ENCODE measurements around the gene PRDM16. TPM values are rescaled to one million over a fixed set of nuclear protein-coding genes. Genes with fewer than 3 reads are reported as not detected.

PRDM16 gene
- total RNA-seq, 1 experiment from 2014 or later: 6.1 TPM

DNA sequence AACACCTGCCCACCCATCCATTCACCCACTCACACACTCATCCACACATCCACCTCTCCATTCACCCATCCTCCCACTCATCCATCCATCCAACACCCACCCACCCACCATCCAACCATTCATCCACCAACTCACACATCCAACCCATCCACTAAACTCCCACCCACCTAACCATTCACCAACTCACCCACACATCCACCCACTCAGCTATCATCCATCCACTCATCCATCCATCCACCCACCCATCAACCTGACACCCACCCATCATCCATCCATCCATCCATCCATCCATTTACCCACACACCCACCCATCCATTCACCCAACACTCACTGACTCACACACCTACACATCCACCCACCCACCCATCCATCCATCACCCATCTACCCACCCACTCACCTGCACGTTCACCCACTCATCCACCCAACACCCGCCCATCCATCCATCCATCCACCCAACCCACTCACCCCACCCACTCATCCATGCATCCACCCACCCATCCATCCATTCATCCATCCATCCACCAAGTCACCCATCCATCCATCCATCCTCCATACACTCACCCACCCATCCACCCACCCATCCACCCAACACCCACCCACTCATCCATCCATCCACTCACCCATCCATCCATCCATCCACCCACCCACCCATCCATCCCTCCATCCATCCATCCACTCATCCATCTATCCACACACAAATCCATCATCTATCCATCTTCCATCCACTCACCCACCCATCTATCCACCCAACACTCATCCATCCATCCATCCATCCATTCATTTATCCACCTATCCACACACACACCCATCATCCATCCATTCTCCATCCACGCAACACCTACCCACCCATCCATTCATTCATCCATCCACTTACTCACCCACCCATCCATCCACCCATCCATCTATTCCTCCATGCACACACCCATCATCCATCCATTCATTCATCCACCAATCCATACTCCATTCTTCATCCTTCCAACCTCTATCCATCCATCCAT is 17.4 kb upstream of the PRDM16 start:
- Histone ChIP-seq H2AFZ (ENCODE audit: low read depth, low read length, poor library complexity, severe bottlenecking) (no peak overlapping the region), H3K36me3 (ENCODE audit: control insufficient read depth in 1 of 2, insufficient read depth in 2 of 2, low read length in 2 of 2) (no peaks in the 10 kb centered on the region), H3K27ac (ENCODE audit: low read depth, low read length) (no peak overlapping the region), H3K4me2 (ENCODE audit: low read length) (no peak overlapping the region), H3K4me1 (ENCODE audit: control insufficient read depth in 1 of 2, insufficient read depth in 2 of 2, low read length in 2 of 2) (no peaks in the 10 kb centered on the region), H3K4me3 (replicated peaks in 1 of 2; ENCODE audit: low read depth in 1 of 2, low read length in 2 of 2) (no peak overlapping the region), H4K20me1 (ENCODE audit: insufficient read depth) (no peaks in the 10 kb centered on the region), H3K79me2 (ENCODE audit: insufficient read depth, low read length) (no peaks in the 10 kb centered on the region), H3K9ac (ENCODE audit: low read length) (no peak overlapping the region), H3K9me3 (ENCODE audit: control insufficient read depth in 1 of 2, insufficient read depth in 1 of 2, low read depth in 1 of 2, low read length in 2 of 2) (no peaks in the 10 kb centered on the region), H3K9me2 (ENCODE audit: insufficient read depth) (no peaks in the 10 kb centered on the region), H3K27me3 (ENCODE audit: insufficient read depth, low read length) (peaks cover 13% of the 10 kb centered on the region; the same call in 1 of the 2 replicates)
- POLR2A ChIA-PET: no interaction called here
- ATAC-seq: no peak
- no peak for DNase-seq (ENCODE audit: low read depth, low spot score)
- CTCF ChIA-PET: no interaction called here
- BruUV-seq (replicated peaks): no TSS peak
- TF ChIP-seq EZH2phosphoT487 (IDR thresholded peaks at IDR 0.05; ENCODE audit: borderline replicate concordance) (no peak), TCF7L2 (IDR thresholded peaks at IDR 0.05; ENCODE audit: borderline replicate concordance, extremely low read depth, insufficient read depth, insufficient read length) (no peak), YY1 (IDR thresholded peaks at IDR 0.05; ENCODE audit: extremely low read depth, insufficient replicate concordance, low read depth, low read length) (no peak), SIN3A (IDR thresholded peaks at IDR 0.05; ENCODE audit: low read depth) (no peak), FOSL1 (IDR thresholded peaks at IDR 0.05; ENCODE audit: low read depth) (no peak), EZH2 (IDR thresholded peaks at IDR 0.05) (no peak), JUND (IDR thresholded peaks at IDR 0.05) (no peak), ZFX (IDR thresholded peaks at IDR 0.05) (no peak), EGR1 (IDR thresholded peaks at IDR 0.05; ENCODE audit: low read depth) (no peak), SRF (IDR thresholded peaks at IDR 0.05; ENCODE audit: low read depth) (no peak), CEBPB (IDR thresholded peaks at IDR 0.05; ENCODE audit: low read depth) (no peak), ZBTB33 (IDR thresholded peaks at IDR 0.05; ENCODE audit: extremely low read depth, insufficient replicate concordance, low read length) (no peak), POLR2AphosphoS5 (IDR thresholded peaks at IDR 0.05; ENCODE audit: low read depth, low read length) (no peak), ELF1 (IDR thresholded peaks at IDR 0.05; ENCODE audit: borderline replicate concordance, low read depth) (no peak), ZNF274 (IDR thresholded peaks at IDR 0.05; ENCODE audit: low read depth, low read length) (no peak), MAX (IDR thresholded peaks at IDR 0.05) (no peak), SP1 (IDR thresholded peaks at IDR 0.05; ENCODE audit: low read depth) (no peak), POLR2A (IDR thresholded peaks at IDR 0.05; ENCODE audit: borderline replicate concordance, extremely low read depth, insufficient read depth, insufficient read length) (no peak)
- TF ChIP-seq, protein P1, sequence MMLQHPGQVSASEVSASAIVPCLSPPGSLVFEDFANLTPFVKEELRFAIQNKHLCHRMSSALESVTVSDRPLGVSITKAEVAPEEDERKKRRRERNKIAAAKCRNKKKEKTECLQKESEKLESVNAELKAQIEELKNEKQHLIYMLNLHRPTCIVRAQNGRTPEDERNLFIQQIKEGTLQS (IDR thresholded peaks at IDR 0.05): no peak
- TF ChIP-seq, protein P2, sequence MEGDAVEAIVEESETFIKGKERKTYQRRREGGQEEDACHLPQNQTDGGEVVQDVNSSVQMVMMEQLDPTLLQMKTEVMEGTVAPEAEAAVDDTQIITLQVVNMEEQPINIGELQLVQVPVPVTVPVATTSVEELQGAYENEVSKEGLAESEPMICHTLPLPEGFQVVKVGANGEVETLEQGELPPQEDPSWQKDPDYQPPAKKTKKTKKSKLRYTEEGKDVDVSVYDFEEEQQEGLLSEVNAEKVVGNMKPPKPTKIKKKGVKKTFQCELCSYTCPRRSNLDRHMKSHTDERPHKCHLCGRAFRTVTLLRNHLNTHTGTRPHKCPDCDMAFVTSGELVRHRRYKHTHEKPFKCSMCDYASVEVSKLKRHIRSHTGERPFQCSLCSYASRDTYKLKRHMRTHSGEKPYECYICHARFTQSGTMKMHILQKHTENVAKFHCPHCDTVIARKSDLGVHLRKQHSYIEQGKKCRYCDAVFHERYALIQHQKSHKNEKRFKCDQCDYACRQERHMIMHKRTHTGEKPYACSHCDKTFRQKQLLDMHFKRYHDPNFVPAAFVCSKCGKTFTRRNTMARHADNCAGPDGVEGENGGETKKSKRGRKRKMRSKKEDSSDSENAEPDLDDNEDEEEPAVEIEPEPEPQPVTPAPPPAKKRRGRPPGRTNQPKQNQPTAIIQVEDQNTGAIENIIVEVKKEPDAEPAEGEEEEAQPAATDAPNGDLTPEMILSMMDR (IDR thresholded peaks at IDR 0.05 in 2 of 3, conservative IDR thresholded peaks at IDR 0.05 in 1 of 3; ENCODE audit: borderline replicate concordance in 1 of 3, insufficient read depth in 1 of 3, low read depth in 2 of 3, low read length in 2 of 3): no peak
- intact Hi-C loops (cut with micrococcal nuclease): no loop called here
- RAD21 ChIA-PET (ENCODE audit: low non-redundant PET in 1 of 2, low total read pairs in 2 of 2, uncharacterized antibody in 2 of 2, unreplicated experiment in 2 of 2): no interaction called here
